GM12872 (cell line): Measurements from ENCODE around the gene F12.

ENCODE experiments used
- TF ChIP-seq, protein P1 (sequence below): IDR thresholded peaks from 3 replicates; pipeline ENCODE4 v1.5.1; 2011; ENCODE audit warnings: low read depth, mild to moderate bottlenecking, low read length, moderate library complexity; ENCODE audit not compliant: insufficient read depth

Gene F12

DNA sequence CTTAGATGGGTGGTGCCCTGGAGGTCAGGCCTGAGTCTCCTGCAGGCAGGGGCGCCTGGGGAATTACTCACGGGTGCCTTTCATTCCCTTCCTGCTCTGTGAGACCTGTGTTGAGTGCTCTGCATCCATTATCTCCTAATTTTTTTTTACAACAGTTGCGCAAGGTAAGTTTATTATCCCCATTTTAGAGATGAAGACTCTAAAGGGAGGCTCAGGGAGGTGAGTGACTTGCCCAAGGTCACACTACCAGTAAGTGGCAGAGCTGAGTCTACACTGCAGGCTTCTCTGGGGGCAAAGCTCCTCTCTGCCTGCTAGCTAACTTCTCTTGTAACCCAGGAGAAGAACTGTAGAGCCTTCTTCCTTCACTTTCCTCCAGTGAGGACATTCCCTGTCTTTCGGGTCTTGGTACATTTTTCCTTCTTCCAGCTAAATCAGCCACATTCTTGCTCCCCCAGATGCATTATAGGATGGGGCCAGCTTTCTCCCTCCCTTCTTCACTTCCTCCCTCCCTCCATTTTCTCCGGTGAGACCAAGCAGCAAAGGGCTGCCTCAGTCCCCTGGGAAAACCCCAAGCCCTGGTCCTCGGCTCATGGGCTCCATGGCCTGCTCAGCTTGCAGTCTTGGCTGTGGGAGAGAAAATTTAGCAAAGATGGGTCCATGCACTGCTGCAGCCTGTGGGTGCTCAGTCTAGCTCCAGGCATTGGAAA, 39.0 kb upstream of the F12 start:
- TF ChIP-seq, protein P1, sequence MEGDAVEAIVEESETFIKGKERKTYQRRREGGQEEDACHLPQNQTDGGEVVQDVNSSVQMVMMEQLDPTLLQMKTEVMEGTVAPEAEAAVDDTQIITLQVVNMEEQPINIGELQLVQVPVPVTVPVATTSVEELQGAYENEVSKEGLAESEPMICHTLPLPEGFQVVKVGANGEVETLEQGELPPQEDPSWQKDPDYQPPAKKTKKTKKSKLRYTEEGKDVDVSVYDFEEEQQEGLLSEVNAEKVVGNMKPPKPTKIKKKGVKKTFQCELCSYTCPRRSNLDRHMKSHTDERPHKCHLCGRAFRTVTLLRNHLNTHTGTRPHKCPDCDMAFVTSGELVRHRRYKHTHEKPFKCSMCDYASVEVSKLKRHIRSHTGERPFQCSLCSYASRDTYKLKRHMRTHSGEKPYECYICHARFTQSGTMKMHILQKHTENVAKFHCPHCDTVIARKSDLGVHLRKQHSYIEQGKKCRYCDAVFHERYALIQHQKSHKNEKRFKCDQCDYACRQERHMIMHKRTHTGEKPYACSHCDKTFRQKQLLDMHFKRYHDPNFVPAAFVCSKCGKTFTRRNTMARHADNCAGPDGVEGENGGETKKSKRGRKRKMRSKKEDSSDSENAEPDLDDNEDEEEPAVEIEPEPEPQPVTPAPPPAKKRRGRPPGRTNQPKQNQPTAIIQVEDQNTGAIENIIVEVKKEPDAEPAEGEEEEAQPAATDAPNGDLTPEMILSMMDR: no peak

DNA sequence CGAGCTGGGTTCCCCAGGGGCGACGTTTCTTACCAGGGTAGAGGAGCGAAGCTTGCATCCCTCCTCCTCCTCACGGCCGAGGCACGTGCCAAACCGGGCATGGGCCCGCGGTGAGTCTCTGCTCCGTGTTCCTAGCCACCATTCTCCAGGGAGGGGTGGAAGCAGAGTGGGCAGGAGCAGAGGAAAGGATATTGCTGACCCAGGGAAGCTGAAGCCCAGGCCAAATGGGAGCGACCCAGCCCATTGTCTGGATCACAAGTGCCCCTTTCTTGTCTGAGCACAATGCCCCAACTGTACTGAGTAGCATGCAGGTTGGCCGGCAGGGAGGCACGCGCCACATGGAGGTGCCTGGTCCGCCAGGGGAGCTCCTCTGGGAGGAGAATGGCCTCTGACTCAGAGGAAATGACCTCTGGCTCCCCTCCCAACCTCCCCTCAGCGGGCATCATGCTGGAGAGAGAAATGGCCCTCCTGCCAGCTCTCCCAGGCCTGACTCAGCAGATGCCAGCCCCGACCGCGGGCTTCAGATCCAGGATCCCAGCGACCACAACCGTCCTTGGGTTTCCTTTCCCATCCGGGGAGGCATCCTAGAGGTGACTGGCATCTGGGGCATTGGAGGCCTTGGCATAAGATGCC, 38.4 kb upstream of the F12 start:
- TF ChIP-seq, protein P1: no peak

DNA sequence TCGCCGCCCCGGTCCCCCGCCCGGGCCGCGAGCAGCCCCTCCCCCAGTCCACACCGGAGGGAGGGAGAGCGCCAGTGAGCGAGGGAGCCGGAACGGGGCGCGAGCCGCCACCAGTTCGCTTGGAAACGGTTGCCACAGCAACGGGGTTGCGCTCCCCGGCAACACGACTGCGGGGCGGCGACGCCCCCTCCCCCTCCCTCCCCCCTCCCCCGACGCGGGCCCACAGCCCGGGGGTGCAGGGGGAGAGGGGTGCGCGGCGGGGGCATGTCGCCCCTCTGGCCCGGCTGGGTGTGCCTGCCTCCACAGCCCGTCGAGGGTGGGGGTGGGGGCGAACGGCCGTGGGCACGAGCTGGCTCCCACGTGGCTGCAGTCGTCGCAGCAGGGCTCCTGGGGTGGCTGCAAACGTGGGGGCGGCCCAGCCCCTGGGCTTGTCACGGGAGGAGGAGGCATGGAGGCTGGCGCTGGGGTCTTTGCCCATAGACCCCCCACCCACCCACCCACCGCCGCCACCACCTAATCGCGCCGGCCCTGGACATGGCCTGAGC, 37.8 kb upstream of the F12 start:
- TF ChIP-seq, protein P1: no peak

DNA sequence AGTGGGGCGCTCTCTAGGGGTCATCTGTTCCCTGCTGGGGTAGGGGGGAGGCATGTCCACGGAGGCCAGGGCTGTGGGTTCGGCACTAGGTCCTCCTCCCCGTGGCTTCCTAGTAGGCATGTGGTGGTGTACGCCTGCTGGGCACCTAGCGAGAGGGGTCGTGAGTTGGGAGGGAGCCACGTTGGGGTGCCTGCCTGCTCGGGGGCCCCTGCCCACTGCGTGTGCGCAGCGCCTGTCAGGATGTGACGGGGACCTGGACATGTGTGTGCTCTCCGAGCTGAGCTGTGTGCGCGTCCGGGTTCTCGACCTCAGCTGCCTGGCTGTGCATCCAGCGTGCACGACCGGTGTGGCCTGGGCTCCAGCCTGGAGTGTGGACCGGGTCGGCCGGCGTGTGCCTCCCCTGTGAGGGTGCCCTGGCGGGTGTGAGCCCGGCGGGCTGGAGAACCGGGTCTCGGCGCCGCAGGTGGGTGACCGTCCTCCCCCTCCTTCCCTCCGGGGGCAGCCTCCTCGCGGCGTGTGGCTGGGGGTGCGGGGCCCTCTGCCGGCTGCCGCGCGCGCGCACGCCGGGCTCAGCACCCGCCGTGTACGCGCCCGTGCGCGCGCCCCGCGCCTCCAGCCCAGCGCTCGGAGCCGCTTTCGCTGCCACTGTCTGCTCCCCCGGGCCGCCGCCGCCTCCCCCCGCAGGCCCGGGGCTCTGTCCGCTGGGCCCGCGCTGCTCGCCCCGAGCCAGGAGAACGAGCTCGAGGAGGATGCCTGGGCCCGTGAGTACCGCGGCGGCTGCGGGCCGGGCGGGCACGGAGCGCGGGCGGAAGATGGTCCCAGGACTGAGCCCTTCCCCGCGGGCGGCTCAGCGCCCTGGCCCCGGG, 37.1 kb upstream of the F12 start, which contains the start of gene PRR7:
Gene PRR7, plus strand, starts transcription at position 615 of the 866 bp plus-strand sequence. CDS start 8,254 bp downstream, outside the sequence.
- TF ChIP-seq, protein P1: no peak

GRCh38 chr5:177445917-177446199, 36.5 kb upstream of the F12 start:
- TF ChIP-seq, protein P1: no peak

DNA sequence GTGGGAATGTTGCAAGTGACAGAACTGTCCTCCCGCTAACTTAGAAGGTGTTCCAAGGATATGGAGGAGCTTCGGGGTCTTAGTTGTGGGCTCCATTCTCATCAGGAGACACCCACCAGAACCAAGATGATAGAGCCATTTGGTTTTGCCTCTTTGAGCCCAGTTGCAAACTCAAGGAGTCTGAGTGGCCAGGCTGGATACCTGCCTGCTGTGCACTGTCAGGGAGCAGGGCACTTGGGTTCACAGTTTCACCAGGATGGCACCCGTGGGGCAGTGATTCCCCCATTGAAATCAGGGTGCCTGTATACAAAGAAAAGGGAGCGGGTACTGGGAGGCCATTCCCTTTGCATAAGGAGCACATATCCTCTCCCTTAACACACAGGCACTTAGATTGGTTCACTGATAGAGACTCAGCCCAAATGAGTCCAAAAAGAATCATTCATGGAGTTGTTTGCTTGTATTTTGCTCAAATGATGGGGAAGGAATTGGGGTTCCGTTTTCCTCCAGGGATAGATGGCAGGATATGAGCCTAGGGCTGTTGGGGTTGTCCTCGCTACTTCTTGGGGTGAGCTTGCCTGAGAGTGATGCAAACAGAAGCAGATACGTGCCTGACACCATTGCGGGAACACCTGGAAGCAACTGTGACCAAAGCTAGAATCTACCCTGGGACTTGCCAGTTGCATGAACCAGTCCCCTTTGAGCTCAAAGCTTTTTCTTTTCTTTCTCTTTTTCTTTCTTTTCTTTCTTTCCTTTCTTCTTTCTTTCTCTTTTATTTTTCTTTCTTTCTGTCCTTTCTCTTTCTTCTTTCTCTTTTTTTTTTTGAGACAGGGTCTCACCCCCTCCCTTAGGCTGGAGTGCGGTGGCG, 35.9 kb upstream of the F12 start:
- TF ChIP-seq, protein P1: no peak
